ENCODE measurements around the gene TMEM250. TPM values are rescaled to one million over a fixed set of nuclear protein-coding genes. Genes with fewer than 3 reads are reported as not detected.

Gene TMEM250, protein sequence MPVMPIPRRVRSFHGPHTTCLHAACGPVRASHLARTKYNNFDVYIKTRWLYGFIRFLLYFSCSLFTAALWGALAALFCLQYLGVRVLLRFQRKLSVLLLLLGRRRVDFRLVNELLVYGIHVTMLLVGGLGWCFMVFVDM
- total RNA-seq (10 to 100 TPM; 16.4 to 55.3 (median 41.3) TPM), polyA plus RNA-seq (10 to 100 TPM; 42.2 to 61.8 TPM), total RNA-seq (21.3 reads per million, percentile 52 among the genes with 10 or more reads in this experiment)

DNA sequence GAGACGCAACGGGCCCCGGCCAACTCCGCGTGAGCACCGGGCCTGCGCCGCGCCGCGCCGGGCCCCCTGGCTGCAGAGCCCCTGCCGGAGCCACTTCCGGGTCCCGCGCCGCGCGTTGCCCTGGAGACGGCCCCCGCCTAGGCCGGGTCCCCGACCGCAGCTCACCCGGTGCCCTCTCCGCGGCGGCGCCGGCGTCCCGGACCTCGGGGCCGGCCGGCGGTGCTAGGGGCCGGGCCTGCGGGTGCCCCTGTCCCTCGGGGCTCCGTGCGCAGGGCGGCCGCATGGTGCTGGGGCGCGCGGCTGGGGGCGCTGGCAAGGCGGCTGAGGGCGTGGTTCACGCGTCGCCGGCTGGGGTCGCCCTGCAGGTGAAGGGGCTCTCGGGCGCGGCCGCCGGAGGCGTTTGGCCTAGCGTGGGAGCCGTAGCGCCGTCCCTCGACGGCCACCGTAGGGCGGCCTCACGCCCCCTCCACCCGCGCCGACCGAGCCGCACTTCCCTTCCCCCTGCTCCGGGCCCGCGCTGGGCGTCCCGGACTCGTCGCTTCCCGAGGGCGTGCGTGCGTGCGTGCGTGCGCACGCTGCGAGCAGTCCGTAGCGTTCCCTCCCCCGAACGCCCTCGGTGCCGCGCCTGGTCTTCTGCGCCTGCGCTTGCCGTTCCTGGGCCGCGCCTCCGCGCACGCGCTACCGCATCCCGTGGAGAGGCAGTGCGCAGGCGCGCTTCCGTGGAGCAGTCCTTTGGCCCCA lies at the start of gene TMEM250:
Gene TMEM250, minus strand, starts transcription at position 556 of the 741 bp plus-strand sequence. CDS start 1,975 bp downstream, outside the sequence.
- Mint-ChIP-seq H3K27me3 (no peaks in the 10 kb centered on the region), H3K9me3 (no peaks in the 10 kb centered on the region), H3K36me3 (peaks cover 0 to 6% (median 0%) of the 10 kb centered on the region in 5 donors), H3K4me1 (peaks cover 3 to 26% (median 11%) of the 10 kb centered on the region in 7 donors), H3K4me3 (peak within 1 kb of the TSS; percentile 73 to 87 (median 84)), H3K27ac (peak within 1 kb of the TSS; percentile 13 to 91 (median 84))
- ChIA-PET POLR2A (interaction anchor here (0.6 to 2.3 kb wide), 4 partner anchors 10 to 157 kb away, joined by 5 to 30 read pairs (median 12); partner anchors contain the start of genes NACC2 and UBAC1), CTCF (interaction anchor here (1.2 to 1.5 kb wide), 3 partner anchors 9 to 151 kb away, joined by 3 to 5 read pairs (median 4); no protein-coding TSS in a partner anchor)
- peaks cover 14 to 33% of the 10 kb centered on the region in 2 donors for H3K4me1 ChIP-seq (ENCODE audit: control insufficient read depth in 2 of 2, insufficient read depth in 2 of 2, low read length in 2 of 2)
- no peaks in the 10 kb centered on the region for H3K27me3 ChIP-seq (ENCODE audit: control insufficient read depth in 2 of 2, insufficient read depth in 2 of 2, low read length in 2 of 2)
- H3K36me3 ChIP-seq (ENCODE audit: control insufficient read depth in 2 of 3, insufficient read depth in 3 of 3, low read length in 3 of 3), result peaks cover 0 to 18% (median 0%) of the 10 kb centered on the region in 3 experiments
- ATAC-seq, result peak; percentile 94
- DNase-seq, result peak; percentile 94 to 98 (median 97)
- no peaks in the 10 kb centered on the region for H3K9me3 ChIP-seq (ENCODE audit: control insufficient read depth in 2 of 3, low read length in 3 of 3)
- peak within 1 kb of the TSS; percentile 87 for H3K27ac ChIP-seq (ENCODE audit: low read depth, low read length)
- intact Hi-C loops (cut with micrococcal nuclease), result loop anchor here (1.0 to 10.0 kb wide), 8 partner anchors 9 to 1954 kb away; partner anchors contain the start of genes CAMSAP1 (in 2 of the 2), UBAC1 (in 2 of the 2), NACC2 (in 1 of the 2) and QSOX2 (in 1 of the 2)
- peak within 1 kb of the TSS; percentile 81 for H3K4me3 ChIP-seq (ENCODE audit: low read length)

DNA sequence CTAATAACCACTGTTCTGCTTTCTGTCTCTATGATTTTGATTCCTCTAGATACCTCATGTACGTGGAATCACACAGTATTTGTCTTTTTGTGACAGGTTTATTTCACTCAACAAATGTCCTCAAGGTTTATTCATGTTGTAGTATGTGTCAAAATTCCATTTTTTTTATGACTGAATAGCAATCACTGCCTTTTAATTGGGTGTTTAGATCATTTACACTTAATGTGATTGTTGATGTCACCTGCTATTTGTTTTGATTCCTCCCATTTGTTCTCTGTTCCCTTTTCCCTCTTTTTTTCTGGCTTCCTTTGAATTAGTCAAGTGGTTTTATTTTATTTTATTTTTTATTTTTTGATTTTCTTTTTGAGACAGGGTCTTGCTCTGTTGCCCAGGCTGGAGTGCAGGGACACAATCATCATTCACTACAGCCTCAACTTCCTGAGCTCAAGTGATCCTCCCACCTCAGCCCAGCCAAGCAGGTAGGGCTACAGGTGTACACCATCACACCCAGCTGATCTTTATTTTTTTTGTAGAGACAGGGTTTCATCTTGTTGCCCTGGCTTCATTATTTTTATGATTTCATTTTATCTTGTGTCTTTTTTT lies 44.7 kb upstream of the TMEM250 start:
- peaks cover 0 to 10% (median 1%) of the 10 kb centered on the region in 11 donors for H3K9me3 Mint-ChIP-seq
- no peak overlapping the region for H3K4me3 ChIP-seq (ENCODE audit: low read length)
- no peak overlapping the region for H3K27ac Mint-ChIP-seq
- CTCF ChIA-PET, result no interaction called here
- H3K4me1 Mint-ChIP-seq, result no peaks in the 10 kb centered on the region
- H3K4me3 Mint-ChIP-seq, result no peak overlapping the region
- no peaks in the 10 kb centered on the region for H3K4me1 ChIP-seq (ENCODE audit: control insufficient read depth in 2 of 2, insufficient read depth in 2 of 2, low read length in 2 of 2)
- DNase-seq (no peak), ATAC-seq (no peak)
- no peak overlapping the region for H3K27ac ChIP-seq (ENCODE audit: low read depth, low read length)
- H3K27me3 Mint-ChIP-seq, result peaks cover 0 to 4% (median under 1%) of the 10 kb centered on the region in 5 donors
- H3K9me3 ChIP-seq (ENCODE audit: control insufficient read depth in 2 of 3, low read length in 3 of 3), result no peaks in the 10 kb centered on the region
- H3K36me3 Mint-ChIP-seq, result peaks cover 0 to 4% (median 3%) of the 10 kb centered on the region in 5 donors
- POLR2A ChIA-PET, result no interaction called here
- intact Hi-C loops (cut with micrococcal nuclease), result no loop called here
- no peaks in the 10 kb centered on the region for H3K27me3 ChIP-seq (ENCODE audit: control insufficient read depth in 2 of 2, insufficient read depth in 2 of 2, low read length in 2 of 2)
- no peaks in the 10 kb centered on the region for H3K36me3 ChIP-seq (ENCODE audit: control insufficient read depth in 2 of 3, insufficient read depth in 3 of 3, low read length in 3 of 3)

DNA sequence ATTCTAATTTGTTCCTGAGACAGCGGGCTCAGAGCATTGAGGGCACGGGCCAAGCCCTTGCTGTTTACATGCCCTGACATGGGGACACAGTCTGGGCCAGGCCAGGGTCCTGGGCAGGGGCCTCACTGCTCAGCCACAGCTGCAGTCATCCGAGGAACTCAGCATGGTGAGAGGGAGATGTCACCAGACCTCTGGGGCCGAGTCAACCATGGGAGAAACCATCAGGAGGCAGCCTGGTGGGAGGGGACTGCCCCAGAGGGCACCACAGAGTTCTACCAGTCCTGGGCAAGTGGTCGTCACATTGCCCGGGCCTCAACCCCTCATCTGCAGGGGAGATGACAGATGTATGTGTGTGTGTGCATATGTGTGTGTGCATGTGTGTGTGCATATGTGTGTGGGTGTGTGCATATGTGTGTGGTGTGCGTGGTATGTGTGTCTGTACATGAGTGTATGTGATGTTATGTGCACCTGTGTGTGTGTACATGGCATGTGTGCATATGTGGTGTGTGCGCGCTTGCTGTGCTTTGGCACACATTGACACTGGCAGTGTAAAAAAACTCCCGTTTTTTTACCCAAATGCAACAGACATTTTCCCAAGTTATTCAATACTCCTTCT lies 42.4 kb upstream of the TMEM250 start:
- H3K36me3 ChIP-seq (ENCODE audit: control insufficient read depth in 2 of 3, insufficient read depth in 3 of 3, low read length in 3 of 3), result no peaks in the 10 kb centered on the region
- H3K27me3 ChIP-seq (ENCODE audit: control insufficient read depth in 2 of 2, insufficient read depth in 2 of 2, low read length in 2 of 2), result no peaks in the 10 kb centered on the region
- intact Hi-C loops (cut with micrococcal nuclease), result no loop called here
- Mint-ChIP-seq H3K36me3 (peaks cover 0 to 4% (median 3%) of the 10 kb centered on the region in 5 donors), H3K27ac (no peak overlapping the region), H3K4me1 (no peaks in the 10 kb centered on the region), H3K4me3 (no peak overlapping the region), H3K9me3 (peaks cover 0 to 7% (median 1%) of the 10 kb centered on the region in 11 donors), H3K27me3 (peaks cover 0 to 4% (median 0%) of the 10 kb centered on the region in 5 donors)
- DNase-seq, result no peak
- no peak overlapping the region for H3K27ac ChIP-seq (ENCODE audit: low read depth, low read length)
- ChIA-PET CTCF (no interaction called here), POLR2A (no interaction called here)
- no peaks in the 10 kb centered on the region for H3K4me1 ChIP-seq (ENCODE audit: control insufficient read depth in 2 of 2, insufficient read depth in 2 of 2, low read length in 2 of 2)
- no peaks in the 10 kb centered on the region for H3K9me3 ChIP-seq (ENCODE audit: control insufficient read depth in 2 of 3, low read length in 3 of 3)
- no peak overlapping the region for H3K4me3 ChIP-seq (ENCODE audit: low read length)
- ATAC-seq, result no peak

DNA sequence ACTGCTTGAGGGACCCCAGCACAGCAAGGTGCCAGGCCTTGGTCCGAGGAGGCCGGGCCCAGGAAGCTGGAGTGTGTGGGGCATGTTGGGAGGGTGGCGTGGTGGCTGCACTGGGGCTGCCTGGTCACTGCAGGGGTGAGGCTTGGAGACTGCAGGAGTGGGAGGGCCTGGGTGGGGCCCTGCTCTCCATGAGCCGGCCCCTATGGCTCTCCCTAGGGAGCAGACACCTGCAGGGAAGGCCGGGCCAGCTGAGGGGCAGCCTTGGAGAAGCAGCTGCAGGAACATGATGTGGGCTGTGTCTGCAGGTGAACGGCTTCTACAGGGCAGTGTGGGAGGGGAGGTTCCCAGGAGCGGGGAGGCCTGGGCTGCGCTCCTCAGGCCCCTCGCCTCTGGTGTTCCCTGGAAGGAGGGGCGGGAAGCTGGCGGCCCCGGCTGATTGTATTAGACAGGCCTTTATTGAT lies 41.7 kb upstream of the TMEM250 start:
- intact Hi-C loops (cut with micrococcal nuclease), result no loop called here
- Mint-ChIP-seq H3K4me1 (no peaks in the 10 kb centered on the region), H3K27ac (no peak overlapping the region), H3K36me3 (peaks cover 0 to 4% (median 3%) of the 10 kb centered on the region in 5 donors), H3K4me3 (no peak overlapping the region), H3K27me3 (peaks cover 0 to 7% (median 3%) of the 10 kb centered on the region in 5 donors), H3K9me3 (peaks cover 0 to 7% (median 1%) of the 10 kb centered on the region in 11 donors)
- no peaks in the 10 kb centered on the region for H3K27me3 ChIP-seq (ENCODE audit: control insufficient read depth in 2 of 2, insufficient read depth in 2 of 2, low read length in 2 of 2)
- CTCF ChIA-PET, result no interaction called here
- H3K36me3 ChIP-seq (ENCODE audit: control insufficient read depth in 2 of 3, insufficient read depth in 3 of 3, low read length in 3 of 3), result no peaks in the 10 kb centered on the region
- DNase-seq (no peak), ATAC-seq (no peak)
- no peaks in the 10 kb centered on the region for H3K9me3 ChIP-seq (ENCODE audit: control insufficient read depth in 2 of 3, low read length in 3 of 3)
- POLR2A ChIA-PET, result no interaction called here
- H3K4me1 ChIP-seq (ENCODE audit: control insufficient read depth in 2 of 2, insufficient read depth in 2 of 2, low read length in 2 of 2), result no peaks in the 10 kb centered on the region
- no peak overlapping the region for H3K4me3 ChIP-seq (ENCODE audit: low read length)
- H3K27ac ChIP-seq (ENCODE audit: low read depth, low read length), result no peak overlapping the region

DNA sequence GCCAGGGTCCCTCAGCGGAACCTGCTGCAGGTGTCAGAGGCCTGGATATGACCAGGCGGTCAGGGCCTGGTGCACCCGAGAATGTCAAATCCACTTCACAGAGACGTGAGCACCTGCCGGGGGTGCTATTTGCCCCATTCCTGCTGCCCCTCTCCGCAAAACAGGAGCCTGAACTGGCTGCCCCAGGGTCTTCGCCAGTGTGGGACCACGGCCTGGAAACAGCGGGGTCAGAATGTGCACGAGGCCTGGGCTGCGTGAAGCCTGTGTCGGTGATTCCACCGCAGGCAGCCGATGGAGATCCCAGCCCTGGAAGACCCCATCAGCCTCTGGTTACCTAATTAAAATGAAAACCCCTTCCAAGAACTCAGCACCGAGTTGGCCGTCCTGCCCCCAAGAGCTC lies 41.2 kb upstream of the TMEM250 start:
- DNase-seq (no peak), ATAC-seq (no peak)
- CTCF ChIA-PET, result no interaction called here
- no peaks in the 10 kb centered on the region for H3K4me1 Mint-ChIP-seq
- no peaks in the 10 kb centered on the region for H3K4me1 ChIP-seq (ENCODE audit: control insufficient read depth in 2 of 2, insufficient read depth in 2 of 2, low read length in 2 of 2)
- peaks cover 0 to 7% (median 0%) of the 10 kb centered on the region in 11 donors for H3K9me3 Mint-ChIP-seq
- H3K27ac Mint-ChIP-seq, result no peak overlapping the region
- H3K9me3 ChIP-seq (ENCODE audit: control insufficient read depth in 2 of 3, low read length in 3 of 3), result no peaks in the 10 kb centered on the region
- POLR2A ChIA-PET, result no interaction called here
- H3K4me3 ChIP-seq (ENCODE audit: low read length), result no peak overlapping the region
- intact Hi-C loops (cut with micrococcal nuclease), result no loop called here
- peaks cover 2 to 9% (median 8%) of the 10 kb centered on the region in 5 donors for H3K27me3 Mint-ChIP-seq
- H3K36me3 ChIP-seq (ENCODE audit: control insufficient read depth in 2 of 3, insufficient read depth in 3 of 3, low read length in 3 of 3), result no peaks in the 10 kb centered on the region
- H3K27me3 ChIP-seq (ENCODE audit: control insufficient read depth in 2 of 2, insufficient read depth in 2 of 2, low read length in 2 of 2), result no peaks in the 10 kb centered on the region
- no peak overlapping the region for H3K4me3 Mint-ChIP-seq
- H3K36me3 Mint-ChIP-seq, result peaks cover 0 to 4% (median 3%) of the 10 kb centered on the region in 5 donors
- no peak overlapping the region for H3K27ac ChIP-seq (ENCODE audit: low read depth, low read length)

DNA sequence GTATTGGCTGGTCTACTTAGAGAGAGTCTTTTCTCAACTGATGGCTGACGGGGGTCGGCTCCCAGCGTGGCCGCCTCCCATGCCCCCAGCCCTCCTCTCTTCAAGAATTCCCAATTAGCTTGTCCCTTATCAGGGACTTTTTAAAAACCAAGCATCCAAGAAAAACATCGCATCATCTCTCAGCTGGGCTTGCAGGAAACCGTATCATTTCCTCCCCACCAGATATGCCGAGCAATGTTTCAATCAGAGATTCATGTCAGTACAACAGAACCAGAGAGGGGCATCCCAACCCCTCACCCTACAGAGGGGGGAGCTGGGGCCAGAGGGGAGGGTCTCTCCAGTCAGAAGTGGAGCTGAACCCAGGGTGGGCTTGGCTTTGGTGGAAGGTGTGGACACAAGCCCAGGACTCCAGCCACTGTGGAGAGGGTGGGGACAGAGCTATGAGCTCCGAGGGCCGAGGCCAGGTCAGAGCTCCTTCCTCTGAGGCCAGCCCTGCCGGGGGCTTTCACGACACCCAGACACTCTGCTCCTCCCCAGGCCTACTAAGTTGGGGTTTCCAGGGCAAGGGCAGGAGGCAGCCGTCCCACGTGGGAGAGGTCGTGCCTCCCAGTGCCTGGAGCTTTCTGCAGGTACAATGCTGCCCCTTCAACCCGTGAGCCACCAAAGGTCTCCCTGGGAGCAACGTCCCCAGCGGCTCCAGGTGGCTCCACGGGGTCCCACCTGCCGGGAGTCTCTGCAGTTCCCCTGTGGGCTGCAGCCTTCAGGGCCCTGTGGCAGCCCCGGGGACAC lies 39.0 kb upstream of the TMEM250 start:
- Mint-ChIP-seq H3K4me3 (no peak overlapping the region), H3K4me1 (no peaks in the 10 kb centered on the region), H3K27me3 (peaks cover 2 to 10% (median 8%) of the 10 kb centered on the region in 5 donors), H3K36me3 (no peaks in the 10 kb centered on the region), H3K9me3 (no peaks in the 10 kb centered on the region), H3K27ac (no peak overlapping the region)
- Histone ChIP-seq H3K36me3 (ENCODE audit: control insufficient read depth in 2 of 3, insufficient read depth in 3 of 3, low read length in 3 of 3) (no peaks in the 10 kb centered on the region), H3K9me3 (ENCODE audit: control insufficient read depth in 2 of 3, low read length in 3 of 3) (no peaks in the 10 kb centered on the region), H3K27me3 (ENCODE audit: control insufficient read depth in 2 of 2, insufficient read depth in 2 of 2, low read length in 2 of 2) (no peaks in the 10 kb centered on the region), H3K4me3 (ENCODE audit: low read length) (no peak overlapping the region), H3K4me1 (ENCODE audit: control insufficient read depth in 2 of 2, insufficient read depth in 2 of 2, low read length in 2 of 2) (no peaks in the 10 kb centered on the region), H3K27ac (ENCODE audit: low read depth, low read length) (no peak overlapping the region)
- intact Hi-C loops (cut with micrococcal nuclease), result no loop called here
- no peak for DNase-seq
- CTCF ChIA-PET, result no interaction called here
- ATAC-seq, result no peak
- POLR2A ChIA-PET, result no interaction called here

Data from naive thymus-derived CD4-positive, alpha-beta T cell (primary cell).